ENCODE measurements around the gene URB1. TPM values are rescaled to one million over a fixed set of nuclear protein-coding genes. Genes with fewer than 3 reads are reported as not detected.
"Not testable (repeated sequence)": the region's sequence is repeated elsewhere in the genome, so short reads cannot be mapped to it uniquely, and the experiment has no call there.

URB1 gene
- total RNA-seq, 4 donors from 2014 or later, result 11.1 to 24.8 (median 17.9) TPM

GRCh38 chr21:32372755-32373154, 20.1 kb downstream of the URB1 start:
- DNase-seq, result no peak
- peaks cover 9 to 51% (median 22%) of the 10 kb centered on the region in 3 donors for H3K4me1 ChIP-seq
- peak overlapping the region; percentile 76 to 93 (median 88) for H3K27ac ChIP-seq
- no peaks in the 10 kb centered on the region for H3K9me3 ChIP-seq
- no peak overlapping the region for H3K4me3 ChIP-seq
- intact Hi-C loops (cut with DNase I), result no loop called here
- WGBS, 2 donors, result 18 to 25% methylated on average over 3 of the region's 3 CpGs
- H3K36me3 ChIP-seq, result peaks cover 5 to 63% (median 5%) of the 10 kb centered on the region in 3 donors
- H3K27me3 ChIP-seq, result no peaks in the 10 kb centered on the region
- TF ChIP-seq CTCF (IDR thresholded peaks at IDR 0.05) (no peak), POLR2A (IDR thresholded peaks at IDR 0.05) (no peak)

- intact Hi-C loops (cut with DNase I), result no loop called here
- TF ChIP-seq CTCF (IDR thresholded peaks at IDR 0.05), result no peak
- no peak for TF ChIP-seq POLR2A (IDR thresholded peaks at IDR 0.05)
- Histone ChIP-seq H3K27ac (peak overlapping the region; percentile 76 to 93 (median 88)), H3K36me3 (peaks cover under 1 to 63% (median 5%) of the 10 kb centered on the region in 3 donors), H3K27me3 (no peaks in the 10 kb centered on the region), H3K4me3 (no peak overlapping the region), H3K4me1 (peaks cover 9 to 60% (median 22%) of the 10 kb centered on the region in 3 donors), H3K9me3 (no peaks in the 10 kb centered on the region)
- 36 to 39% methylated on average over 6 of the region's 6 CpGs for WGBS, 2 donors
- no peak for DNase-seq
Observed at GRCh38 chr21:32371913-32372314, 20.9 kb downstream of the URB1 start.

- intact Hi-C loops (cut with DNase I), result no loop called here
- peaks cover 9 to 60% (median 22%) of the 10 kb centered on the region in 3 donors for H3K4me1 ChIP-seq
- peak overlapping the region; percentile 76 to 93 (median 88) for H3K27ac ChIP-seq
- no peaks in the 10 kb centered on the region for H3K9me3 ChIP-seq
- TF ChIP-seq CTCF (IDR thresholded peaks at IDR 0.05) (no peak), POLR2A (IDR thresholded peaks at IDR 0.05) (no peak)
- DNase-seq, result no peak
- peaks cover 5 to 67% (median 11%) of the 10 kb centered on the region in 3 donors for H3K36me3 ChIP-seq
- 51 to 52% methylated on average over 6 of the region's 6 CpGs for WGBS, 2 donors
- H3K27me3 ChIP-seq, result no peaks in the 10 kb centered on the region
- H3K4me3 ChIP-seq, result no peak overlapping the region
Observed at GRCh38 chr21:32370998-32371766, 21.6 kb downstream of the URB1 start.

- intact Hi-C loops (cut with DNase I), result not testable (repeated sequence)
- H3K36me3 ChIP-seq, result peaks cover 11 to 62% (median 16%) of the 10 kb centered on the region in 3 donors
- H3K27ac ChIP-seq, result peak overlapping the region in 2 of 4 donors; percentile 47 to 61
Observed at GRCh38 chr21:32368961-32369360, 23.9 kb downstream of the URB1 start.

GRCh38 chr21:32368386-32368785, 24.4 kb downstream of the URB1 start:
- H3K27ac ChIP-seq, result peak overlapping the region in 3 of 4 donors; percentile 47 to 65 (median 61)

More at GRCh38 chr21:32368961-32369360, 23.9 kb downstream of the URB1 start:
- not testable (repeated sequence) for H3K27me3 ChIP-seq, DNase-seq, H3K9me3 ChIP-seq, H3K4me3 ChIP-seq
- 78% methylated on average over 1 of the region's 1 CpG for WGBS, 2 donors
- peaks cover 13 to 73% (median 34%) of the 10 kb centered on the region in 3 donors for H3K4me1 ChIP-seq

More at GRCh38 chr21:32368386-32368785, 24.4 kb downstream of the URB1 start:
- intact Hi-C loops (cut with DNase I), result no loop called here
- peaks cover 11 to 67% (median 18%) of the 10 kb centered on the region in 3 donors for H3K36me3 ChIP-seq
- H3K27me3 ChIP-seq, result no peaks in the 10 kb centered on the region
- DNase-seq, result no peak
- TF ChIP-seq POLR2A (IDR thresholded peaks at IDR 0.05), result no peak
- TF ChIP-seq CTCF (IDR thresholded peaks at IDR 0.05), result no peak
- peaks cover 13 to 73% (median 40%) of the 10 kb centered on the region in 3 donors for H3K4me1 ChIP-seq
- 82 to 83% methylated on average over 9 of the region's 9 CpGs for WGBS, 2 donors
- no peak overlapping the region for H3K4me3 ChIP-seq
- H3K9me3 ChIP-seq, result no peaks in the 10 kb centered on the region
